ENCODE results near the gene ATG2B.

- TF ChIP-seq ZBTB33 (CRISPR knock-in tag; IDR thresholded peaks at IDR 0.05) (no peak), EP300 (IDR thresholded peaks at IDR 0.05; ENCODE audit: low read length) (no peak)
Observed at GRCh38 chr14:96297997-96298515, 65.1 kb downstream of the ATG2B start.
